Neural progenitor cell (in vitro differentiated cells): ENCODE measurements around the gene CXCL1.

Source experiments
- CTCF ChIP-seq: fragments of 200-600 bp; sonication (generic); IDR thresholded peaks from 2 replicates; pipeline ENCODE4 v1.5.1; 2017; ENCODE audit warnings: antibody characterized with exemption, mild to moderate bottlenecking
- EZH2 ChIP-seq: fragments of 200-600 bp; sonication (generic); IDR thresholded peaks from 2 replicates; pipeline ENCODE4 v1.6.1; 2017; ENCODE audit warnings: antibody characterized with exemption, mild to moderate bottlenecking, moderate library complexity

GRCh38 chr4:73855406-73855805 is 13.8 kb upstream of the CXCL1 start:
- TF ChIP-seq CTCF (no peak), EZH2 (no peak)
